Breast epithelium (tissue), 3 donors: Measurements from ENCODE around the gene CFDP1.

Source experiments
- CTCF ChIP-seq, 3 donors: fragments of 450-650 bp; IDR thresholded peaks; one replicate each; pipeline ENCODE4 v1.5.1; 2016 to 2017; ENCODE audit warnings: antibody characterized with exemption in 3 of 3, mild to moderate bottlenecking in 3 of 3, moderate library complexity in 3 of 3
- POLR2AphosphoS5 ChIP-seq, 3 donors: sonication (generic); formaldehyde crosslinking; IDR thresholded peaks; one replicate each; pipeline ENCODE4 v1.6.1; 2017; ENCODE audit warnings: antibody characterized with exemption in 3 of 3

GRCh38 chr16:75319513-75320411 is 113.5 kb downstream of the CFDP1 start:
- TF ChIP-seq CTCF (IDR thresholded peaks at IDR 0.05) (no peak), POLR2AphosphoS5 (IDR thresholded peaks at IDR 0.05) (no peak)
